Right renal pelvis (tissue), 4 donors: ENCODE data around the gene TCF19. TPM values are rescaled to one million over a fixed set of nuclear protein-coding genes. Genes with fewer than 3 reads are reported as not detected.
A peak's percentile ranks its signal among the peaks of the same experiment; 100 is the strongest.

ENCODE experiments used
- DNase-seq, 4 donors: peaks; one replicate each; pipeline ENCODE4 v3.0.0-alpha.2; 2013; ENCODE audit warnings: low read depth in 4 of 4, low spot score in 3 of 4, missing footprints in 1 of 4
- polyA plus RNA-seq, 4 donors: library from polyadenylated mRNA; unstranded; fragments of 120-200 nt; gene quantifications; one replicate each; pipeline ENCODE4 v1.2.1, GENCODE V29; 2013; ENCODE audit not compliant: insufficient read length in 4 of 4

Gene TCF19
- polyA plus RNA-seq, 4 donors = 17.2 to 20.1 (median 18.1) TPM

DNA sequence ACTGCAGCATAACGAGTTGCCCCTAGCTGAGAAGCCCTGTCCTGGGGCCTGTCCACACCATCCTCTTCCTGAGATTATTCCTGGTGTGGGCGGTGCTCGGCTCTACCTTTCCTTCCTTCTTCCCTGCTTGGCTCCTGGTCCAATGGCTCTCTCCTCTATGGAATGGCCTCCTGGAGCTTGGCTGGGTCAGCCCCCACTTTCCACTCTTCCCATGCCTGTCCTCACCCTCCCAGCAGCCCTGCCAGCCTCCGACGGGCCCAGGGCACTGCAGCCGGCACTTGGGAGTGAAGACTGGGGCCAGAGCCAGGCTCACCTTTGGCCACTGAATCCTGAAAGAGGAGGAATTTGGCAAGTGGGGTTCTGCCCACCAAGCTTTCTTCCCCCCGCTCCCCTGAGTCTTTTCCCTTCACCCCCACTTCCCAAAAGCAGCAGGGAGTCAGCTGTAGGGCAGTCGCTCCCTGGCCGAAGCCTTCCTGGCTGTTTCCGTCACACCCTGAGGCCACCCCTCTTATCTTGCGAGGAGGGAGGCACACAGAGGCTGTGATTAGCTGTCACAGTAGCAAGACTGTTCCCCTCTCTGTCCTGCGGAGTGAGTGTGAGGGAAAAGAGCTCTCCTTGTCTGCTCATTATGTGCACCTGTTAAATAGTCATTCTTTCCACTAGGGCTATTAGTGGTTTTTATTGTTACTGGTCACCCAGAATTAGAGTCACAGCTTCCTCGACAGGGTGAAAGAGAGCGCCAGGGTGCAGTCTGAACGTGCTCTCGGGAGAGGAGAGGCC lies 31.8 kb upstream of the TCF19 start:
- DNase-seq = no peak

DNA sequence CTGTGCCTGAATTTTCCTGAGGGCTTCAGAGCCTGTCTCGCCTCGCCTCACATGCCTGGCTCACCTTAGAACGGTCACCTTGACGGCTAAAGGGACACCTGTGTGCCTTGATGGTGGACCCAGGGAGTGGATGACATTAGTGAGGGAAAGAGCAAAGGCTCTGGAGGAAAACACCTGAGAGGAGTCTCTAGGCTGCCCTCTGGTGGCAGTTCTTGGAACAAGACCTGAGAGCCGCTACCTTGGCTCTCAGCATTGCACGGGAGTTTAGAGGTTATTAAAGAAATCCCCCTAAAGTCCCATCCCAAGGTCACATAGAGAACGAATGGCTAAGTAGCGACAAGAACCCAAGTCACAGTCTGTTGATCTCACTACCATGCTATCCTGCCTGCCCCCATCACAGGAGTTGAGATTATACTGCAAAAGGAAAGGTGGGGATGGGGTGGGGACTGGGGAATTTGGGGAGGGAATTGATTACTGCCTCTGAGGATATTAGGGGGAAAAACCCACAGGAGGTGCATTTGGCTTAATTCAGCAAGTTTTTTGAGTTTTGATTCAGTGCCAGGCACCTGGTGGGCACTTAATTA lies 30.2 kb upstream of the TCF19 start:
- peak; percentile 38 to 44 (median 44) for DNase-seq

DNA sequence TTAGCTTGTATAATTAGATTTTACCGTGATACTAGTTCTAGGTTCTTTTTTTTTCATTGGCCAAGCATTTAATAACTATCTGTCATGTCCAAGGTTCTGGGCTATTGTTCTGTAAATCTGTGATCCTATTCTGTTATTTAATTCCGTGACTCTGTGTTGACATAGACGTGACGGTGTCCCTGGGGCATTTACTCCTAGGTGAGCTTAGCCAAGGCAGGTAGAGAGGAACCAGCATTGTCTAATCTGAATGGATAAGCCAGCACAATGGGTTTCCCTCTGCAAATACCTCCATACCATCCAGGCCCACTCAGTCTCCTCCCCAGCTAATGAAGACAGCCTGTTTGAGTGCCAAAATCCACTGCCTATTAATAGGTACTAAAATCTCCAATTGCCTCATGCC lies 29.3 kb upstream of the TCF19 start:
- no peak for DNase-seq

DNA sequence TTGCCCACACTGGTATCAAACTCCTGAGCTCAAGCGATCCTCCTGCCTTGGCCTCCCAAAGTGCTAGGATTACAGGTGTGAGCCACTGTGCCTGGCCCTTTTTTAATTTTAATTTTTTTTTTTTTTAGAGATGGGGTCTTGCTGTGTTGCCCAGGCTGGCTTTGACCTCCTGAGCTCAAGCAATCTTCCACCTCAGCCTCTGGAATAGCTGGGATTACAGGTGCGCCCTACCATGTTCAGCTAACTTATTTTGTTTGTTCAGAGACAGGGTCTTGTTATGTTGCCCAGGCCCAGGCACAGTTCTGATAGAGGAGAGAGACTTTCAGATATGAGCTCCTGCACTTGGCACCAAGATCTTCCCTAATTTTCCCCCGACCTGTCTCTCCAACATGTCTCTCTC lies 27.6 kb upstream of the TCF19 start:
- no peak for DNase-seq

DNA sequence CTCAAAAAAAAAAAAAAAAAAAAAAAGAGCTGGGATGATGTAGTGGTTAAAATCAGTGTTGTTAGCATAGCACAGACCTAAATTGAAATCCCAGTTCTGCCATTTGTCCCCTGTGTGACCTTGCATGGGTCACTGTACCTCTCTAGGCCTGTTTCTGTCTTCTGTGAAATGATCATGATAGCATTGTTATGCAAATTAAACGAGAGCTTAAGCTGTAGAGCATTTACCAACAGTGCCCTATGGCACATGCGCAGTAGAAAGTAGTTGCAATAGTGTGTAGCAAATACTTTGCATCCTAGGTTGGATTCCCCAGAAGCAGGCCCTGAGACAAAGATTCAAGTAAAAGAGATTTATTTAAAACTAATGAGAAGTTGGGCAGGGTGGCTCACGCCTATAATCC lies 26.8 kb upstream of the TCF19 start:
- DNase-seq = no peak

DNA sequence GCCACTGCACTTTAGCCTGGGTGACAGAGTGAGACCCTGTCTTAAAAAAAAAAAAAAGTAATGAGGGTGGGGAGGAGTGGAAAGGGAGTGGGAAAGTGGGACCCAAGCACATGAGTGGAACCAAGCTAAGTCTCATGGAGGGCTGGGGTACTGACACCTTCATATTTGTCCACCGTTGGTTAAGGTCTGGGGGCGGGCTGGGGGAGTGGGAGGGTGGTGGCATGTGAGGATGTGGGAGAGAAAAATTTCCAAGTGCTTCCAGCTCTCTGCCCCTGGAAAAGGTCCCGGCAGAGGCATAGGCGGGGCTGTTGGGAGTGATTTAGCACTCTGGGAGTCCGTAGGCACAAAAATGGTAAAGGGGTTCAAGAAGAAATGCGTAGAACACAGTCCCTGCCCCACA lies 25.6 kb upstream of the TCF19 start:
- DNase-seq = no peak

DNA sequence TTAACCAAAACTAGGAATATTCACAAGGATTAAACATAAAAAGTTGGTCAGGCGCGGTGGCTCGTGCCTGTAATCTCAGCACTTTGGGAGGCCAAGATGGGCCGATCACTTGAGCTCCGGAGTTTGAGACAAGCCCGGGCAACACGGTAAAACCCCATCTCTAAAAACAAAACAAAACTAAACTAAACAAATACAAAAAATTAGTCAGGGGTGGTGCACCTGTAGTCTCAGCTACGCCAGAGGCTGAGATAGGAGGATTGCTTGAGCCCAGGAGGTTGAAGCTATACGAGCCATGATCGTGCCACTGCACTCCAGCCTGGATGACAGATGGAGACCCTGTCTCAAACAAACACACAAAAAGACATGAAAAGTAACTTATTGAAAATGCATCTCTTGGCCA lies 22.7 kb upstream of the TCF19 start:
- DNase-seq = no peak

DNA sequence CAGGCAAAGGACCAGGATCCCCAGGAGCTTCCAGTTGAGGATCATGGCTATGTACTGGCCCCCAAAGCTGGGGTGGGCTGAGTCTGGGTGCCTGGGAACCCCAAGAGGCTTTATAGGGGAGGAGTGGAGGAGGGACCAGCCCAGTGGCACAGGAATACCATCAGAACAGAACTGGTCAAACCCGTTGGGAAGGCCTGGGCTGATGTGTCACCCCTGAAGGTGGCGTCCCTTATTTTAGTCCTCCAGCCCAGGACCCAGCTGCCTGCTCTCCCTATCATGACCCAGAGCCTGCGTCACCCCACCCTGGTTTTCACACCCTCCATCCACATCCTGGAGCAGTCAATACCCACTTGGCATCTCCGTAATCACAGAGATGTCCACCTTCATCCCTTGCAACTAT lies 19.4 kb upstream of the TCF19 start, which contains the start of gene PSORS1C2:
Gene PSORS1C2 (minus strand): TSS at position 85 of the 400 bp plus-strand sequence. CDS start 40 bp downstream, at position 45.
- no peak for DNase-seq

DNA sequence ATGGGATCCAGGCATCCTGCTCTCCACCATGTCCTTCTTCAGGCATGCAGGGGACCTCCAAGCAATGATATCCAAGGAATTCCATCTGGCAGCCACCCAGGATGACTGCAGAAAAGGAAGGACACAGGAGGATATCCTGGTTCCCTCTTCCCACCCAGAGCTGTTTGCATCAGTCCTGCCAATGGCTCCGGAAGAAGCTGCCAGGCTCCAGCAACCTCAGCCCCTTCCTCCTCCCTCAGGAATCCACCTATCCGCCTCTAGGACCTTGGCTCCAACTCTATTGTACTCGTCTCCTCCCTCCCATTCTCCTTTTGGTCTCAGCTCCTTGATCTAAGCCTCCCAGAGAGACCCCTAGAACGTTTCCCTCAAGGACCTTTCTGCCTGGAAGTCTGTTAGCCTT lies 18.8 kb upstream of the TCF19 start:
- no peak for DNase-seq

DNA sequence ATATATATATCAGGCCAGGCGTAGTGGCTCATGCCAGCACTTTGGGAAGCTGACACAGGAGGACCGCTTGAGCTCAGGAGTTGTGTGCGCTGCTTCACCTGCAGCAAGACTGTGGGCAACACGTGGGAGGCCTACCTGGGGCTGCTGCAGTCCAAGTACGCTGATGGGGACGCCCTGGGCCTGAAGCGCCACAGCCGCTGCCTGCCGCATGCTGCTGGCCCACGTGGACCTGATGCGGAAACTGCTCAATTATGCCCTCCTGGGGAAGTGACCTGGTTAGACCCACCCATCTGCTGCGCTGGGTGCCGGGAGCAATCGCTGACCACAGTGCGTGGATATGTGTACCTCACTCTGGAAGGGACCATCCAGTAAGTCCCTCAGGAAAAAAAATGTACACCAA lies 17.7 kb upstream of the TCF19 start:
- DNase-seq = no peak

DNA sequence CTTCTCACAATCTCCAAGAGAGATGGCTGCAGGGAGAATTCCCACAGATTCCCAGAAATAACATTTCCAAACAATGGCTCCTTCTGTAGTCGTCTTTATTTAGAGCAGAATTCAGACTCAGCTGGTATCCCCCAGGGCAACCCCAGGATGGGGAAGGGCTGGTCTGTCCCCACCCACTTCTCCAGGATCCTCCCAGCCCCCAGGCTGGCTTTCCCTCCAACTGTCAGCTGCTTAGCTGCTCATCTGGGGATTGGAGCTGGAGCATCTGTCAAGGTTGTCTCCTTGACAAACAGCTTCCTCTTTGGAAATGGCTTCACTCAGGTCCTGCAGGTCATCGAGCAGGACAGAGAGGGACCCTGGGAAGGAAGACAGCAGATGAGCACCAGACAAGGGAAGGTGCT lies 16.0 kb upstream of the TCF19 start:
- no peak for DNase-seq

DNA sequence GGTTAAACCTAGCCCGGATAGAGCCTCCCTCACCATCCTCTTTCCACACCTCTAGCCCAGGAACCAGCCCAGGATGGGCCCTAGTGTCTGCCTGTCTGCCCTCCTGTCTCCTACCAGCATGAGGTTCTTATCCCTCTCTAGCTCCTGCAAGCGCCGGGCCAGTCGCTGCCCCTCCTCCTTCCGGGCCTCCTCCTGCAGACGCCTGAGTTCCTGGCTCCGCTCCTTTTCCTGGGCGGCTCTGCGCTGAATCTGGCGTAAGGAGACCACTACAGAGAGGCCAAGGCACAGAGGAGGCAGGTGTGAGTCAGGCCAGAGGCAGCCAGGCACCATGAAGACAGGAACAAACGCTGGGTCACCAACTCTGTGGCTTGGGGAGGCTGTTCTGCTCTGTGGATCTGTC lies 15.2 kb upstream of the TCF19 start:
- no peak for DNase-seq

DNA sequence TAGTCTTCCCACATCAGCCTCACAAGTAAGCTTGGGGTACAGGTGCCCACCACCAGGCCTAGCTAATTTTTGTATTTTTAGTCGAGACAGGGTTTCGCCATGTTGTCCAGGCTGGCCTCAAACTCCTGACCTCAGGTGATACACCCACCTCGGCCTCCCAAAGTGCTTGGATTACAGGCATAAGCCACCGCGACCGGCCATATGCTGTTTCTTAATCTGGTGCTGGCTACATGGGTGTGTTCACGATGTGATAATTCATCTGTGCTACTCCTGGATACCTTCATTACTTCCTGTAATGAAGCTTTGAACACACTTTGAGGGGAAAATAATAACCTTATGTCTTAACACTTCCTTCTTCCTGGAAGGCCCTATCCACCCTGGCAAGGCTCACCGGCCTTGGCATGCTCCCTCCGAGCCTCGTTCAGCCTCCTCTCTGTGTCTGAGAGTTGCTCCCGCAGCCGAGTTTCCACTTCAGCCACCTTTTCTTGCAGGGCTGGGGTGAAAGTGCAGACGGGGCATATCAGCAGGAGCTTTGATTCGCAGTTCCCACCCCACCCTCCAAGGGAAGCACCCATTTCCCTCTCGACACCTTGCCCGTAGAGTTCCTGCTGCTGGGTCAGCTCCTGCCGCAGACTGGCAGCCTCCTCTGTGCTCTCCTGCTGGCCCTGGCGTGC lies 14.0 kb upstream of the TCF19 start:
- DNase-seq = no peak

DNA sequence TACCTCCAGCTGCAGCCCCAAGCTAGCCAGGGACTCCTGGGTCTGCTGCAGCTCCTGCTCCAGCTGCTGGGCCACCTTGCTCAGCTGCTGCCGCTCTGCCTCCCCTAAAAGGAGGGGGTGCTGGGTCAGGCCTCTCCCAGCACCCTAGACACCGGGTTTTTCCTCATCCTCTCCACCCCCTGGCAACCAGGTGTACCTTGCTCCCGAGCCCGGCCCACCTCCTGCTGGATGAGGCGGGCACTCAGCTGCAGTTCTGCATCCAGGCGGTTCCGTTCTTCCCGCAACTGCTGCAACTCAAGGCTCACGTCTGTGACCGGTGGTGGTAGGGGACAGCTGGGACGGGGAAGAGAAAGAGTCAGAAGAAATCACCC lies 13.4 kb upstream of the TCF19 start:
- no peak for DNase-seq

DNA sequence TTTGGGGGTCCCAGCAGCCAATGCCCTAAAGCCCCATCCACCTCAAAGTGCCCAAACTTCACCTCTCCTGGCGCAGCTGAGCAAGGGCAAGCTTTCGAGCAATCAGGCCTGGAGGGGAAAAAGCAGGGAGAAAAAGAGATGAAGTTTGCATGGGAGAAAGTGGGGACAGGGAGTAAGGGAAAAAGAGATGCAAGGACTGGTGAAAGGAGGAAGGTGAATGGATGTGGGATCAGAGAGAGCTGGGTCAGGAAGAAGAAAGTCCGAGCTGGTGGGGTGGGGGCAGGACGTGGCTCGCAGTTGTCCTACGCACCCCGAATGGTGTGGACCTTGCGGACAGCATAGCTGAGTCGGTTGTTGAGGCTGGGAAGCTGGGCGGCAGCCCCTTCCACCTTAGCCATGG lies 13.0 kb upstream of the TCF19 start:
- no peak for DNase-seq

DNA sequence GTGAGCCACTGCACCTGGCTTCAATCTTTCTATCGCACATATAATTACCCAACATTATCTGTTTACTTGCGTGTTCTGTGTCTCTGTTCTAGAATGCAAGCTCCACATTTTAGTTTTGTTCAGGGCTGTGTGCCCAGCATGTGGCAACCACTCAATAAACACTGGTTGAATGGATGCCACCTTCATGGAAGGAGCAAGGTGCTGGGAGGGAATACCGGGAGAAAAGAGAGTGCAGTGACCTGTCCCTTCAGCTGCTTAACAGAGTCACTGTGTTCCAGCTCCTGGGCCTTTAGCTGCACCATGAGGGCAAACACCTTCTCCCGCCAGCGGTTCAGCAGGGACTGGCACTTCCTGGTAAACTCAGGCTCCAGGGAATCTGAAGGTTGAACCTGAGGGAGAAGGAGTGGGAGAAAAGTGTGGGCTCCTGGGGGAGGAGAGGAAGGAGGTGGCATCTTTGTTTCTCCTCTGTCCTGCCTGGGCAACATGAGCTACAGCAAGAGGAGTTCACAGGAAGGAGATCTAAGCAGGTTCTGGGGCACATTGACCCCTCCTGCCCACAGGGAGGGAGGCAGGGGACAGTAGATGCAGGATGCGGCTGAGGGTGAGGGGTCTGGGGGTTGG lies 8.5 kb upstream of the TCF19 start:
- no peak for DNase-seq

DNA sequence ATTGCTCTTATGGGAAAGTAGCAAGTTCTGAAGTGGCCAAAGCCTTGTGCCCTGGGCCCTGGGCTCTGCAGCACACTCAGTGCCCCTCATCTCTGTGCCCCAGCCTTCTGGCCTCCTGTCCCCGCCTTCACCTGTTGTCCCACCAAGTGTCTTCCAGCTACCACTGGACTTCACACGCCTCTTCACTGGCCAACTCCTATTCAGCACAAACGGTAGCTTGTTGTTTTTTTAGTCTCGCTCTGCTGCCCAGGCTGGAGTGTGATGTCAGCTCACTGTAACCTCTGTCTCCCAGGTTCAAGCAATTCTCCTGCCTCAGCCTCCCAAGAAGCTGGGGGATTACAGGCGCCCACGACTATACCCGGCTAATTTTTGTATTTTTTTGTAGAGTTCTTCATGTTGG lies 5.6 kb upstream of the TCF19 start:
- peak in 1 of 4 donors; percentile 20 for DNase-seq

DNA sequence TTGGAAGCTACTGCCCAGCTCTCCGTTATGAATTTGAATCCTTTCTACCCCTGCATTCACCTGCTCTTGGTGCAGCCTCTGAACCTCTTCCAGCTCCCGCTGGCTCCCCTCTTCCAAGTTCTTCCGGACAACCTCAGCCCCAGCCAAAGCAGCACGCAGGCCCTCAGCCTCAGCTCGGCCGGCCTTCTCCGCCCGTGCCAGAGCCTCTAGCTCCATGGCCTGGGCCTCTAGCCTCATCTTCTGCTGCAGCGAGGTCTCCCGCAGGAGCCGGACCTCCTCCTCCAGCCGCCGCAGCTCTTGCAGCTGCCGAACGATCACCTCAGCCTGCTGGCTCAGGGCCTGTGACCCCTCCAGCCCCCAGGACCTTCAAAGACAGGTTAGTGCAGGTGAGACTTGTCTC lies 4.0 kb upstream of the TCF19 start:
- no peak for DNase-seq

DNA sequence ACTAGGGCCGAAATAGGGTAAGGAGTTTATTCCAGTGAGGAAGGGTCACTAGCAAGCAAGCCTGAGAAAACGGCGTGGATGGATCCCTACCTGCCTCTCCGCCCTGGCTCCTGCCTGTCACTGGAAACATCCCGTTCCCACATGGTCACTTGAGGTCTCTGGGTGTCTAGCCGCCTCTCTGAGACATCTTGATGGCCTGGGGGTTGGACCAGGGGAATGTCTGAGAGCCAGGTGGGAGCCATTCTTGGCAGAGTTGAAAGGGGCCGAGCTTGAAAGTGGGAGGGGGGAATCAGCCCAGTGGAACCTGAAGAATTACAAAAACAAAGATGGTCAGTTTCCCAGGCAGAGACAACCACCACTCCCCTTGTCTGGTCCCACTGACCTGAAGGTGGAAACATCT lies 1.7 kb upstream of the TCF19 start:
- DNase-seq = no peak

DNA sequence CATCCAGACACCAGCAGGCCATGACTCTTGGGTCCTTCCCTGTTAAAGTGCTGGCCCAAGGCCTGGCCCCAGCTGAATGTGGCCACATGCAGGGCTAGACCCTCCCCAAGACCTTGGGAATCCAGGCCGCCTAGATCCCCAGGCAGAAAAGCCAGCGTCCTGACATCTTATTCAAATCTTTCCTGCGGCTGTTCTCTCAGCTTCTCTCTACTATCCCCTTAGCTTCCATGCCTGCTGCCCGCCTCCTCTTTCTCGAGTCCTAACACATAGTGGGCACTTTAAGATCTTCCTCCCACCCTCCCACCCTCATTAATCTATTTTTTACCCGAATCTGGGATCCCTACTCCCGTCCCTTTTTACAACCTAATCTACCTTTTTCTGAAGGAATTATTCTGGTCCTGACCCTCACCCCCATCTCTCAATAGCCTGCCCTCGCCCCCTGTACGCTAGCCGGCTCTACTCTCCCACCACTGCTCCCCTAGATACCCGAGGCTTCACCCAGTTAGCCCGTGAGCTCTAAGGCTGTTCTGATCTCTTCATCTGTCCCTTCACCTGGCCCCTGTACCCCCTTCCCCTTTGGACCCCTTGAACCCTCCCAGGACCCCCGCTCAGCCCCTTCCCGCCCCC lies 763 bp upstream of the TCF19 start, which contains the start of gene CCHCR1:
Gene CCHCR1 (minus strand): TSS at position 290 of the 627 bp plus-strand sequence. CDS start 202 bp downstream, at position 88.
- no peak for DNase-seq
